GM03348 (cell line): ENCODE data around the gene WDR7.

Source experiments
- DNase-seq: peaks from one replicate; pipeline ENCODE4 v3.0.0; 2012; ENCODE audit warnings: low spot score

Gene WDR7

DNA sequence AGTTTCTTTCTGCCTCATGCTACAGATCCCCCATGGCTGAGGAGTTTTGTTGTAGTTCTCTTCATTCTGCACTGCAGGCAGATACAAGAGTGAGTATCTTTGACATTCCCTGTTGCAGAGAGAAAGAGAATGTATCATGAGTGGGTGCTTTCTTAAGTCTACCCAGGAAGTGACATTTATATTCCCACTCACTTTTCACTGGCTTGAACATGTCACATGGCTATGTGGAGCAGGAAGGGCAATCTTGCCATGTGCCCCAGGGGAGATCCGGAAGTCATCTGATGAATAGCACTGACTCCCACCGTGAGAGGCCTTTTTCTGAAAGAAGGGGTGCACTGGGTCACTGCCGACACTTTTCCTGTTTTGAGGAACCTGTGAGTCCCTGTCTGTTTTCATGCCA lies 429.3 kb downstream of the WDR7 start:
- no peak for DNase-seq

DNA sequence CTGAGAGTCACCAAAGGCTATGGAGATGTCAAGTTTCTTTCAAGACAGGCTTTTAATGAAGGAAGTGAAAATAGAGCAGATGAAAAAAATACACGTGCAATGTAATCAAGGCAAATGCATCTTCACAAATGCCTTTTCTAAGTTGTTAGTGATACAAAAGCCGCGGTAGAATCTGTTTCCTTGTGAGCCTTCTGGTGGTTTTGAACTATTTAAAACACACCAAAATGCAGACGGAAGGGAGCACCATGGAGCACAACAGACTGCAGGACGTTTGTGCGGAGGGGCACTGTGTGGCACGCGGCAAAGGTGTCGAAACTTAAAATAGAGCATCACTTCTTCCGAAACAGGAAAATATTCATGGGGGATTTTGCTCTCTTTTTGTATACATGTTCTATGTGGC lies 430.7 kb downstream of the WDR7 start:
- DNase-seq = no peak

- no peak for DNase-seq
Observed at GRCh38 chr18:57083485-57083884, 432.3 kb downstream of the WDR7 start.

DNA sequence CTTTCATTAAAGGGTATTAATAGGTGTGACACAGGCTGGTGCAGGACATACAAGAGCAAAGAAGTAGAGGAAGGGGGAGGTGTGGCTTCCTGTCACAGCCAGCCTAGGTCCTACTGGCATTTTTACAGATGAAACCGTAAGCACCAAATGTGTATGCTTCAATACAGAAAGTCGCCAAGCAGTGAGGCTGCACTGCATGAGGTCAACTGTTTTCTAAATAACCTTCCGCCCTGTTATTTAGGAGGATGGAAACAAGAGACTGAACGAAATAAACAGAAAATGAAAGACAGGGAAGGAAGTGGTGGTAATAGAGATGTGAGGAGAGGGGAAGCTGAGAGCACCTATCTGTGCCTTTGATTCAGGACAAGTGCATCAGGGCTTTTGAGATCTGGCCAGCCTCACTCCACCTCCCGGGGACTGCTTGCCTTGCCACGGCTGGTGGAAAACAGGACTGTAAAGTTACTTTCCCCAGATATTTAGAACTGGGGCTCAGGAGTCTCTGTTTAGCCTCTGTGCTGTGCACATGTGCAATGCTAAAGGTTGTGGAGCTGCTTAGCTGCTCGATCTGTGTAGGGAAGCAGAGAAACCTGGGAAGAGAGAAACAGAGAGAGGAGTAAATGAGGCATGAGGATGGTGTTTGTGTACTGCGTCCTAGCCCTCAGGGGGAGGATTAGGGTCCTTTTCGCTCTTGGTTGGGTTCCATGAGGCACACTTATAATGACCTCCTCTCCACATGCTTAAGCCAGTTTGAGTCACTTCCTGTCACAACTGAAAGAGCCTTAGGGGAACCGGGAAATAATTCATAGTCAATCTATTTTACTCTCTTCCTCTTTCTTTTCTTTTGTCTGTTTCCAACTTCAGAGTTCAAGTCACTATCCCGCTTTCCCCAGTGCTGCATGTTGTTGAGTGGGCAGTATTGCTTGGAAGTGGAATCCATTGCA lies 433.4 kb downstream of the WDR7 start:
- DNase-seq = no peak

DNA sequence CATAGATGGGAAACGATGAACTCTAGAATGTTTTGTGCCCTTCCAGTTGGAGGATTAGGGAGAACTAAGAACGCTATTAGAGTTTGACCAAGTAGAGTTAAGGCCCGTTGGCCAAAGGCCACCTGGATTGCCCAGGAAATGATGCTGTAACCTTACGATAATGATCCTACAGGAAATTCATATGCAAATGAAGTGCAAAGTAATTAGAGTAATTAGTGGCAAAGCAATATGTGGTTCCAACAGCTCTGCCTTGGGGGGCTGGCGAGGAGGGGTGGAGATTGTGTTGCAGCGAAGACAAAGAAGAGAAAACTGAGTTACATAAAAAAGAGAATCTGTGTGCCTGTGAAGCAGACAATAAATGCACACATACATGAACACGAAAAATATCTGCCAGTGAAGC lies 434.2 kb downstream of the WDR7 start:
- no peak for DNase-seq

DNA sequence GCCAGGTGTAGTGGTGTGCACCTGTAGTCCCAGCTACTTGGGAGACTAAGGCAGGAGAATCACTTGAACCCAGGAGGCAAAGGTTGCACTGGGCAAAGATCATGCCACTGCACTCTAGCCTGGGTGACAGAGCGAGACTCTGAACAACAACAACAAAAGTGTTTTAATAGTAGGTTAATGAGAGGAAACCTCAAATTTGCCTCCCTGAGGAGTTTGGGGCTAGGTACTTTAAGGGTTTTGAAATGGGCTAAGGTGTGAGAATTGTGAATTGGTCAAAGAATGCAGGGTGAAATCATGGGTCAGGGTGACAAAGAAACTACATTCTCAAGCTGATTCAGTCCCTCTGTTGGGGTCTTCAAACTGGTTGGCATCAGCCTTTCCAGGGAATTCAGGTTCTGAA lies 435.0 kb downstream of the WDR7 start:
- no peak for DNase-seq
